ENCODE measurements around the gene MAML2. TPM values are rescaled to one million over a fixed set of nuclear protein-coding genes. Genes with fewer than 3 reads are reported as not detected.

Gene MAML2
- total and polyA plus RNA-seq, 2 of the 8 experiments (the other 6 are each of a cell fraction or from before 2014, with no cell fraction given): 3.8 to 6.6 TPM

GRCh38 chr11:96086111-96086510 is 256.9 kb downstream of the MAML2 start (continued):
- TF ChIP-seq CHD7 (IDR thresholded peaks at IDR 0.05; ENCODE audit: insufficient replicate concordance, low read length) (no peak), CHD1 (IDR thresholded peaks at IDR 0.05; ENCODE audit: low read depth, low read length) (no peak), SAP30 (IDR thresholded peaks at IDR 0.05; ENCODE audit: insufficient read depth, insufficient replicate concordance, low read length) (no peak), KDM5A (IDR thresholded peaks at IDR 0.05; ENCODE audit: low read length) (no peak), SUZ12 (IDR thresholded peaks at IDR 0.05; ENCODE audit: low read length) (no peak), BACH1 (IDR thresholded peaks at IDR 0.05; ENCODE audit: low read length) (no peak), GABPA (IDR thresholded peaks at IDR 0.05; ENCODE audit: borderline replicate concordance, insufficient read depth, low read length) (no peak), CHD2 (IDR thresholded peaks at IDR 0.05; ENCODE audit: low read length) (no peak), SIX5 (IDR thresholded peaks at IDR 0.05; ENCODE audit: low read depth, low read length) (no peak), TEAD4 (IDR thresholded peaks at IDR 0.05; ENCODE audit: low read depth, low read length) (no peak), JUN (IDR thresholded peaks at IDR 0.05; ENCODE audit: low read depth, low read length) (no peak), ASH2L (IDR thresholded peaks at IDR 0.05; ENCODE audit: low read length) (no peak), CBX5 (IDR thresholded peaks at IDR 0.05; ENCODE audit: low read depth, low read length) (no peak)
